SK-N-SH (cell line): ENCODE results near the gene CEP95. TPM values are rescaled to one million over a fixed set of nuclear protein-coding genes. Genes with fewer than 3 reads are reported as not detected.

ENCODE experiments used
- CTCF ChIA-PET: fragments of 300-600, 350-600 bp; formaldehyde crosslinking; extraction: SDS; loops from one replicate; lab custom pipeline; 2021; lab: Yijun Ruan, JAX
- POLR2A ChIA-PET: fragments of 350-600 bp; sonication (Branson Sonifier 250); formaldehyde crosslinking; extraction: SDS; loops from one replicate; lab custom pipeline; 2020; ENCODE audit warnings: antibody characterized with exemption, inconsistent platforms; lab: Yijun Ruan, JAX
- DNase-seq: peaks from one replicate; pipeline ENCODE4 v3.0.0; 2012
- H2AFZ ChIP-seq: fragments of 200-600 bp; sonication (generic); 2 replicates; pipeline ENCODE4 v1.8.1; 2016; ENCODE audit warnings: antibody characterized with exemption, mild to moderate bottlenecking, low read depth
- H3F3A ChIP-seq: fragments of 200-600 bp; sonication (generic); replicated peaks from 2 replicates; pipeline ENCODE3; 2016; ENCODE audit warnings: antibody characterized with exemption, mild to moderate bottlenecking; ENCODE audit not compliant: insufficient read depth
- H3K27ac ChIP-seq, 2 experiments: fragments of 200-500 bp in 1 of 2; fragments of 200-600 bp in 1 of 2; sonication (Bioruptor generic) in 1 of 2; sonication (generic), shearing (Covaris generic) in 1 of 2; 2 replicates each; pipeline versions ENCODE4 v1.5.1 to v1.6.1; 2014 to 2016; ENCODE audit warnings: low read depth in 2 of 2, inconsistent platforms in 1 of 2, low read length in 1 of 2, mild to moderate bottlenecking in 1 of 2, mixed read lengths in 1 of 2
- H3K27me3 ChIP-seq: fragments of 200-600 bp; sonication (generic), shearing (Covaris generic); 2 replicates; pipeline ENCODE4 v1.6.1; 2016; ENCODE audit warnings: mixed run types; ENCODE audit not compliant: insufficient read depth
- H3K36me3 ChIP-seq, 2 experiments: fragments of 200-500 bp in 1 of 2; fragments of 200-600 bp in 1 of 2; sonication (Bioruptor generic) in 1 of 2; sonication (generic) in 1 of 2; replicated peaks in 1 of 2; 2 replicates each; pipeline versions ENCODE3 to v1.5.1; 2014 to 2016; ENCODE audit warnings: low read length in 1 of 2, mild to moderate bottlenecking in 1 of 2; ENCODE audit not compliant: insufficient read depth in 2 of 2, control insufficient read depth in 1 of 2
- H3K4me1 ChIP-seq, 2 experiments: fragments of 200-500 bp in 1 of 2; fragments of 200-600 bp in 1 of 2; sonication (Bioruptor generic) in 1 of 2; sonication (generic), shearing (Covaris generic) in 1 of 2; 2 replicates each; pipeline versions ENCODE4 v1.5.1 to v1.6.1; 2014 to 2016; ENCODE audit warnings: low read depth in 1 of 2, low read length in 1 of 2, mixed run types in 1 of 2; ENCODE audit not compliant: insufficient read depth in 2 of 2, control insufficient read depth in 1 of 2
- H3K4me2 ChIP-seq: fragments of 200-600 bp; sonication (generic), shearing (Covaris generic); 2 replicates; pipeline ENCODE4 v1.6.1; 2017; ENCODE audit warnings: mixed run types
- H3K4me3 ChIP-seq, 2 experiments: fragments of 200-500 bp in 1 of 2; fragments of 200-600 bp in 1 of 2; sonication (Bioruptor generic) in 1 of 2; sonication (generic), shearing (Covaris generic) in 1 of 2; 2 replicates each; pipeline versions ENCODE4 v1.5.1 to v1.8.1; 2014 to 2016; ENCODE audit warnings: low read depth in 2 of 2, inconsistent platforms in 1 of 2, low read length in 1 of 2, mild to moderate bottlenecking in 1 of 2, mixed read lengths in 1 of 2, moderate library complexity in 1 of 2
- H3K79me2 ChIP-seq: fragments of 200-600 bp; sonication (generic); 2 replicates; pipeline ENCODE4 v1.8.1; 2017; ENCODE audit warnings: mild to moderate bottlenecking; ENCODE audit not compliant: insufficient read depth
- H3K9ac ChIP-seq: fragments of 200-600 bp; sonication (generic); 2 replicates; pipeline ENCODE4 v1.6.1; 2017; ENCODE audit warnings: mixed run types
- H3K9me2 ChIP-seq: fragments of 200-600 bp; sonication (generic); 2 replicates; pipeline ENCODE4 v1.6.1; 2017; ENCODE audit warnings: mixed run types
- H3K9me3 ChIP-seq: fragments of 200-600 bp; sonication (generic); 2 replicates; pipeline ENCODE4 v1.6.1; 2017; ENCODE audit warnings: mixed run types, mild to moderate bottlenecking, moderate library complexity
- H4K20me1 ChIP-seq: fragments of 200-600 bp; sonication (generic); 2 replicates; pipeline ENCODE4 v1.6.1; 2017; ENCODE audit warnings: mild to moderate bottlenecking, mixed run types; ENCODE audit not compliant: insufficient read depth
- EZH2phosphoT487 ChIP-seq: fragments of 200-600 bp; sonication (generic); IDR thresholded peaks from 2 replicates; pipeline ENCODE4 v1.6.1; 2017; ENCODE audit warnings: low read depth, mixed run types, mild to moderate bottlenecking, antibody characterized with exemption, moderate library complexity, borderline replicate concordance
- NFIC ChIP-seq: IDR thresholded peaks from 2 replicates; pipeline ENCODE4 v1.4.0; 2012; ENCODE audit warnings: borderline replicate concordance
- RCOR1 ChIP-seq: fragments of 150-350 bp; IDR thresholded peaks from 2 replicates; pipeline ENCODE4 v1.6.1; 2017; ENCODE audit warnings: antibody characterized with exemption, low read length
- RFX5 ChIP-seq: IDR thresholded peaks from 2 replicates; pipeline ENCODE4 v1.6.1; 2012; ENCODE audit warnings: mild to moderate bottlenecking, improper control_type of control experiment, low read length
- TCF12 ChIP-seq: IDR thresholded peaks from 2 replicates; pipeline ENCODE4 v1.4.0; 2012
- WGBS: methylation state at CpG from one replicate; pipeline ENCODE4 v1.1.6; 2017; ENCODE audit warnings: low lambda C conversion rate; 5-methylcytosine and 5-hydroxymethylcytosine counted together
- polyA plus RNA-seq, 3 experiments: library from polyadenylated mRNA; depleted of rRNA; stranded (reverse); fragments of >200 nt; gene quantifications; 2 replicates each; pipeline ENCODE4 v1.2.3, GENCODE V29; 2012
- TF ChIP-seq, protein P1 (sequence below): fragments of 150-350 bp; IDR thresholded peaks from 2 replicates; pipeline ENCODE4 v1.6.1; 2016; ENCODE audit warnings: mild to moderate bottlenecking, low read depth, low read length
- TF ChIP-seq, protein P2 (sequence below): IDR thresholded peaks from 2 replicates; pipeline ENCODE4 v1.6.1; 2012; ENCODE audit warnings: mild to moderate bottlenecking, low read depth, low read length, moderate library complexity
- TF ChIP-seq, protein P3 (sequence below): IDR thresholded peaks from 2 replicates; pipeline ENCODE4 v1.4.0; 2012; ENCODE audit warnings: low read depth, borderline replicate concordance
- TF ChIP-seq, protein P4 (sequence below): fragments of 150-350 bp; IDR thresholded peaks from 2 replicates; pipeline ENCODE4 v1.6.1; 2017; ENCODE audit warnings: antibody characterized with exemption, low read length, low read depth, borderline replicate concordance
- TF ChIP-seq, protein P5 (sequence below): IDR thresholded peaks from 2 replicates; pipeline ENCODE4; 2012

CEP95 gene
- polyA plus RNA-seq, 1 of the 3 experiments (the other 2 are of a cell fraction), result 30.8 TPM

DNA sequence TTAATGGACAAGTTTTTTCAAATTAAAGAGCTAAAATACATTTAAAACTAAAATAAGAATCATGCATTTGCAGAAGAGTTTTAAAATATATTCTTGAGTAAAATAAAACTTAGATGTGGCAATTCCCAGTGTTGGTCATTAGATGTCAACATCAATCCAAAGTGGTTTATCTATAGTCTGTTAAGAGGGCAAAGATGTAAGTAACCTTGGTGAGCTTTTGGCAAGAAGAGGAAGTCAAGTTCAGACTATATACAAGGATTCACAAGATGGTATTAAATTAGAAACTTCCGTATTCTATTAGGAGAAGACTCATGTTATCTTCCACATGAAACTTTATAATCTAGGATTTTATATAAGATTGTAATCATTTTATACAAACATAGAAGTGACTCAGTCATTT lies 73.1 kb downstream of the CEP95 start (continued):
- TF ChIP-seq NFIC, result no peak
- TF ChIP-seq, protein P1, sequence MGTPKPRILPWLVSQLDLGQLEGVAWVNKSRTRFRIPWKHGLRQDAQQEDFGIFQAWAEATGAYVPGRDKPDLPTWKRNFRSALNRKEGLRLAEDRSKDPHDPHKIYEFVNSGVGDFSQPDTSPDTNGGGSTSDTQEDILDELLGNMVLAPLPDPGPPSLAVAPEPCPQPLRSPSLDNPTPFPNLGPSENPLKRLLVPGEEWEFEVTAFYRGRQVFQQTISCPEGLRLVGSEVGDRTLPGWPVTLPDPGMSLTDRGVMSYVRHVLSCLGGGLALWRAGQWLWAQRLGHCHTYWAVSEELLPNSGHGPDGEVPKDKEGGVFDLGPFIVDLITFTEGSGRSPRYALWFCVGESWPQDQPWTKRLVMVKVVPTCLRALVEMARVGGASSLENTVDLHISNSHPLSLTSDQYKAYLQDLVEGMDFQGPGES, result no peak
- TF ChIP-seq, protein P2, sequence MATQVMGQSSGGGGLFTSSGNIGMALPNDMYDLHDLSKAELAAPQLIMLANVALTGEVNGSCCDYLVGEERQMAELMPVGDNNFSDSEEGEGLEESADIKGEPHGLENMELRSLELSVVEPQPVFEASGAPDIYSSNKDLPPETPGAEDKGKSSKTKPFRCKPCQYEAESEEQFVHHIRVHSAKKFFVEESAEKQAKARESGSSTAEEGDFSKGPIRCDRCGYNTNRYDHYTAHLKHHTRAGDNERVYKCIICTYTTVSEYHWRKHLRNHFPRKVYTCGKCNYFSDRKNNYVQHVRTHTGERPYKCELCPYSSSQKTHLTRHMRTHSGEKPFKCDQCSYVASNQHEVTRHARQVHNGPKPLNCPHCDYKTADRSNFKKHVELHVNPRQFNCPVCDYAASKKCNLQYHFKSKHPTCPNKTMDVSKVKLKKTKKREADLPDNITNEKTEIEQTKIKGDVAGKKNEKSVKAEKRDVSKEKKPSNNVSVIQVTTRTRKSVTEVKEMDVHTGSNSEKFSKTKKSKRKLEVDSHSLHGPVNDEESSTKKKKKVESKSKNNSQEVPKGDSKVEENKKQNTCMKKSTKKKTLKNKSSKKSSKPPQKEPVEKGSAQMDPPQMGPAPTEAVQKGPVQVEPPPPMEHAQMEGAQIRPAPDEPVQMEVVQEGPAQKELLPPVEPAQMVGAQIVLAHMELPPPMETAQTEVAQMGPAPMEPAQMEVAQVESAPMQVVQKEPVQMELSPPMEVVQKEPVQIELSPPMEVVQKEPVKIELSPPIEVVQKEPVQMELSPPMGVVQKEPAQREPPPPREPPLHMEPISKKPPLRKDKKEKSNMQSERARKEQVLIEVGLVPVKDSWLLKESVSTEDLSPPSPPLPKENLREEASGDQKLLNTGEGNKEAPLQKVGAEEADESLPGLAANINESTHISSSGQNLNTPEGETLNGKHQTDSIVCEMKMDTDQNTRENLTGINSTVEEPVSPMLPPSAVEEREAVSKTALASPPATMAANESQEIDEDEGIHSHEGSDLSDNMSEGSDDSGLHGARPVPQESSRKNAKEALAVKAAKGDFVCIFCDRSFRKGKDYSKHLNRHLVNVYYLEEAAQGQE, result no peak
- TF ChIP-seq, protein P3, sequence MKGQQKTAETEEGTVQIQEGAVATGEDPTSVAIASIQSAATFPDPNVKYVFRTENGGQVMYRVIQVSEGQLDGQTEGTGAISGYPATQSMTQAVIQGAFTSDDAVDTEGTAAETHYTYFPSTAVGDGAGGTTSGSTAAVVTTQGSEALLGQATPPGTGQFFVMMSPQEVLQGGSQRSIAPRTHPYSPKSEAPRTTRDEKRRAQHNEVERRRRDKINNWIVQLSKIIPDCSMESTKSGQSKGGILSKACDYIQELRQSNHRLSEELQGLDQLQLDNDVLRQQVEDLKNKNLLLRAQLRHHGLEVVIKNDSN, result no peak
- TF ChIP-seq RFX5, result no peak
- no peak for TF ChIP-seq RCOR1

DNA sequence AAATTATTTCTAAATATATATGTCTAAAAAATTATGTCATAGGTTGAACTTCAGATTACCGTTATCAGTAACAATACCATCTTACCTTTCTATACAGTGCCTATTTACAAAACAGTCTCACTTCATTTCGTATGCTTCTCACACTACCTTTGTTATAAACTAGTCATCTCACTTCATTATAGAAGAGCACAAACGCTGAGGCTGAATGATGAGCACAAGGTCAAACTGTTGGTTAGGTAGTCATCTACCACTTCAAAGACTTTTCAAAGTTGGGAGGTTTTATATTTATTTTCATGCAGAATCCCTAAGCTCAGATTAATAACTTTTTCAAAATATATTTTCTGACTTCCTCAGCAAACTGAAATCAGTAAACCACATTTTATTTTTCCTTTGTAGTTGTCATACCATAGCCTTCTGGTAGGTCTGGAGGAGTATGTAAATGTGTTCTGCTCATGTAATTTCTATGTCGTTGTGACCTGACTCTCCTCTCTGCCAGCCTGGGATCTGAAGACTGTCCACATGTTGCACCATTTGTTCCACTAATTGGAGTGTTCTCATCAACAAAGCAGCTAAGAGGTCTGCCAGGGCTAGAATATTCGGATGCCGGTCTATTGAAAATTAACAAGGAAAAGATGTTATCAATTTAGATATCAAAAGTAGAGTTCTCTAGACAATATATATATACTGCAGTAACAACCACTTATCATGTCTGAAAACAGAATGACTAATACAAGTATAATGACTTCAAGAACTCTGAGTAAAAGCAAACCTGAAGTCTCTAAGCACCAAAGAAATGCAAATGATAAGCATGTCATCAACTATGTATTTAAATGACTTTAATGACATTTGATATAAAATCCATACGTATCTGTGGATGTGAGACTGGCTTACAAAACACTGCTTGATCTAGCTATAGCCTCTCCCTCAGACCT lies 73.9 kb downstream of the CEP95 start:
- Histone ChIP-seq H3F3A (peaks cover 86% of the 10 kb centered on the region), H3K9me3 (no peaks in the 10 kb centered on the region), H3K4me3 (no peak overlapping the region), H3K36me3 (peaks cover 44 to 88% of the 10 kb centered on the region in 2 experiments), H3K27me3 (no peaks in the 10 kb centered on the region), H3K4me2 (no peak overlapping the region), H3K9ac (no peak overlapping the region), H3K4me1 (peaks cover 0 to 9% of the 10 kb centered on the region in 2 experiments; a peak in 2 of 4 replicates), H2AFZ (no peak overlapping the region), H3K79me2 (peaks cover 93% of the 10 kb centered on the region), H3K27ac (peak overlapping the region in 1 of 2 experiments; percentile 70; a peak in 2 of 4 replicates), H4K20me1 (peaks cover 50% of the 10 kb centered on the region), H3K9me2 (0 out of 2 replicates have a peak, but pooled peaks cover 4% of the 10 kb centered on the region)
- POLR2A ChIA-PET, result no interaction called here
- CTCF ChIA-PET, result interaction anchor here (0.6 to 1.1 kb wide), 2 partner anchors 42 to 768 kb away, joined by 3 read pairs; no protein-coding TSS in a partner anchor
- 60% methylated on average over 7 of the region's 7 CpGs for WGBS
- no peak for TF ChIP-seq EZH2phosphoT487
- peak; percentile 39; the same call in 1 of the 2 replicates for TF ChIP-seq TCF12
- TF ChIP-seq, protein P4, sequence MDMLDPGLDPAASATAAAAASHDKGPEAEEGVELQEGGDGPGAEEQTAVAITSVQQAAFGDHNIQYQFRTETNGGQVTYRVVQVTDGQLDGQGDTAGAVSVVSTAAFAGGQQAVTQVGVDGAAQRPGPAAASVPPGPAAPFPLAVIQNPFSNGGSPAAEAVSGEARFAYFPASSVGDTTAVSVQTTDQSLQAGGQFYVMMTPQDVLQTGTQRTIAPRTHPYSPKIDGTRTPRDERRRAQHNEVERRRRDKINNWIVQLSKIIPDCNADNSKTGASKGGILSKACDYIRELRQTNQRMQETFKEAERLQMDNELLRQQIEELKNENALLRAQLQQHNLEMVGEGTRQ, result no peak
- TF ChIP-seq, protein P5, sequence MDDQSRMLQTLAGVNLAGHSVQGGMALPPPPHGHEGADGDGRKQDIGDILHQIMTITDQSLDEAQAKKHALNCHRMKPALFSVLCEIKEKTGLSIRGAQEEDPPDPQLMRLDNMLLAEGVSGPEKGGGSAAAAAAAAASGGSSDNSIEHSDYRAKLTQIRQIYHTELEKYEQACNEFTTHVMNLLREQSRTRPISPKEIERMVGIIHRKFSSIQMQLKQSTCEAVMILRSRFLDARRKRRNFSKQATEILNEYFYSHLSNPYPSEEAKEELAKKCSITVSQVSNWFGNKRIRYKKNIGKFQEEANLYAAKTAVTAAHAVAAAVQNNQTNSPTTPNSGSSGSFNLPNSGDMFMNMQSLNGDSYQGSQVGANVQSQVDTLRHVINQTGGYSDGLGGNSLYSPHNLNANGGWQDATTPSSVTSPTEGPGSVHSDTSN, result 0 out of 2 replicates have a peak, but pooled peaks have one; percentile 13
- DNase-seq, result no peak
